ENCODE measurements around the gene MADD. TPM values are rescaled to one million over a fixed set of nuclear protein-coding genes. Genes with fewer than 3 reads are reported as not detected.

Gene MADD
- 42.9 and 45.7 TPM in 2 replicates for total RNA-seq (2022)
- percentile 67 among the genes with signal in this experiment for Bru-seq, nascent RNA
- percentile 69 among the genes with signal in this experiment for BruChase-seq, experiment 1, labeled RNA remaining after a 6-hour chase
- percentile 70 among the genes with signal in this experiment for BruChase-seq, experiment 2, labeled RNA remaining after a 2-hour chase
- long read RNA-seq, full-length matches to known transcripts: 3 of 13 reads
- long read RNA-seq, partial matches to known transcripts: 5 of 13 reads
- long read RNA-seq, other reads (novel, unspliced or antisense): 5 of 13 reads

GRCh38 chr11:47269829-47270305 lies at the start of gene MADD:
MADD (plus strand) TSS chr11:47270133.
- Mint-ChIP-seq H3K4me1 (ENCODE audit: low read depth, unreplicated experiment) (peaks cover 33% of the 10 kb centered on the region), H3K27ac (ENCODE audit: unreplicated experiment) (peak within 1 kb of the TSS; percentile 95), H3K27me3 (ENCODE audit: unreplicated experiment) (no peaks in the 10 kb centered on the region), H3K4me3 (ENCODE audit: low read depth, unreplicated experiment) (peak within 1 kb of the TSS; percentile 59), H3K9me3 (ENCODE audit: low read depth, unreplicated experiment) (no peaks in the 10 kb centered on the region), H3K36me3 (ENCODE audit: insufficient read depth, unreplicated experiment) (peaks cover 33% of the 10 kb centered on the region)
- intact Hi-C loops (cut with micrococcal nuclease; ENCODE audit: unreplicated experiment): loop anchor here (5.0 kb wide), 1 partner anchor 77 kb away; no protein-coding TSS in a partner anchor
- BruUV-seq (replicated peaks): no TSS peak
- DNase-seq: peak; percentile 88
- CTCF ChIA-PET: interaction anchor here (1.5 kb wide), 1 partner anchor 11 kb away, joined by 7 read pairs; no protein-coding TSS in a partner anchor
- no peak for TF ChIP-seq CTCF (IDR thresholded peaks at IDR 0.05; ENCODE audit: unreplicated experiment)

GRCh38 chr11:47220401-47220821 lies 49.5 kb upstream of the MADD start:
- H3K9me3 Mint-ChIP-seq (ENCODE audit: low read depth, unreplicated experiment): no peaks in the 10 kb centered on the region
- peaks cover 24% of the 10 kb centered on the region for H3K36me3 Mint-ChIP-seq (ENCODE audit: insufficient read depth, unreplicated experiment)
- CTCF ChIA-PET: interaction anchor here (0.6 to 1.4 kb wide), 5 partner anchors 16 to 39 kb away, joined by 3 to 4 read pairs (median 3); no protein-coding TSS in a partner anchor
- no peak for TF ChIP-seq CTCF (IDR thresholded peaks at IDR 0.05; ENCODE audit: unreplicated experiment)
- BruUV-seq (replicated peaks): no TSS peak
- H3K4me3 Mint-ChIP-seq (ENCODE audit: low read depth, unreplicated experiment): no peak overlapping the region
- peak overlapping the region; percentile 62 for H3K27ac Mint-ChIP-seq (ENCODE audit: unreplicated experiment)
- H3K4me1 Mint-ChIP-seq (ENCODE audit: low read depth, unreplicated experiment): peaks cover 34% of the 10 kb centered on the region
- intact Hi-C loops (cut with micrococcal nuclease; ENCODE audit: unreplicated experiment): no loop called here
- DNase-seq: no peak
- no peaks in the 10 kb centered on the region for H3K27me3 Mint-ChIP-seq (ENCODE audit: unreplicated experiment)

GRCh38 chr11:47222696-47223095 lies 47.2 kb upstream of the MADD start:
- BruUV-seq (replicated peaks): no TSS peak
- Mint-ChIP-seq H3K4me1 (ENCODE audit: low read depth, unreplicated experiment) (peaks cover 22% of the 10 kb centered on the region), H3K36me3 (ENCODE audit: insufficient read depth, unreplicated experiment) (peaks cover 7% of the 10 kb centered on the region), H3K27ac (ENCODE audit: unreplicated experiment) (no peak overlapping the region), H3K9me3 (ENCODE audit: low read depth, unreplicated experiment) (no peaks in the 10 kb centered on the region), H3K27me3 (ENCODE audit: unreplicated experiment) (no peaks in the 10 kb centered on the region), H3K4me3 (ENCODE audit: low read depth, unreplicated experiment) (no peak overlapping the region)
- CTCF ChIA-PET: no interaction called here
- no peak for TF ChIP-seq CTCF (IDR thresholded peaks at IDR 0.05; ENCODE audit: unreplicated experiment)
- DNase-seq: no peak
- intact Hi-C loops (cut with micrococcal nuclease; ENCODE audit: unreplicated experiment): no loop called here

GRCh38 chr11:47225552-47226400 lies 44.2 kb upstream of the MADD start:
- H3K36me3 Mint-ChIP-seq (ENCODE audit: insufficient read depth, unreplicated experiment): no peaks in the 10 kb centered on the region
- H3K4me1 Mint-ChIP-seq (ENCODE audit: low read depth, unreplicated experiment): peaks cover under 1% of the 10 kb centered on the region
- no TSS peak for BruUV-seq (replicated peaks)
- H3K9me3 Mint-ChIP-seq (ENCODE audit: low read depth, unreplicated experiment): no peaks in the 10 kb centered on the region
- no peak overlapping the region for H3K4me3 Mint-ChIP-seq (ENCODE audit: low read depth, unreplicated experiment)
- H3K27ac Mint-ChIP-seq (ENCODE audit: unreplicated experiment): no peak overlapping the region
- intact Hi-C loops (cut with micrococcal nuclease; ENCODE audit: unreplicated experiment): no loop called here
- no peak for DNase-seq
- TF ChIP-seq CTCF (IDR thresholded peaks at IDR 0.05; ENCODE audit: unreplicated experiment): no peak
- no peaks in the 10 kb centered on the region for H3K27me3 Mint-ChIP-seq (ENCODE audit: unreplicated experiment)
- CTCF ChIA-PET: no interaction called here

Data from Calu3 (cell line).